Measurements from ENCODE around the gene COA8.

COA8 gene

GRCh38 chr14:103538291-103539055, 24.3 kb upstream of the COA8 start:
- no peak for DNase-seq

GRCh38 chr14:103539056-103539825, 23.5 kb upstream of the COA8 start:
- no peak for DNase-seq

GRCh38 chr14:103540821-103541708, 21.7 kb upstream of the COA8 start:
- DNase-seq, result no peak

- no peak for DNase-seq
Measured at GRCh38 chr14:103541709-103542604, 20.8 kb upstream of the COA8 start.

GRCh38 chr14:103542605-103543088, 20.1 kb upstream of the COA8 start:
- DNase-seq, result no peak

GRCh38 chr14:103543140-103543539, 19.6 kb upstream of the COA8 start:
- DNase-seq, result no peak

- no peak for DNase-seq
Measured at GRCh38 chr14:103543721-103544387, 18.9 kb upstream of the COA8 start.

- DNase-seq, result no peak
Measured at GRCh38 chr14:103544388-103545218, 18.2 kb upstream of the COA8 start.

- no peak for DNase-seq
Measured at GRCh38 chr14:103545219-103545914, 17.4 kb upstream of the COA8 start.

GRCh38 chr14:103545915-103546651, 16.7 kb upstream of the COA8 start:
- no peak for DNase-seq

GRCh38 chr14:103546652-103547454, 15.9 kb upstream of the COA8 start:
- DNase-seq, result peak; percentile 78

GRCh38 chr14:103547455-103547940, 15.3 kb upstream of the COA8 start:
- no peak for DNase-seq

- no peak for DNase-seq
Measured at GRCh38 chr14:103547941-103548462, 14.8 kb upstream of the COA8 start.

- DNase-seq, result no peak
Measured at GRCh38 chr14:103548463-103549351, 14.1 kb upstream of the COA8 start.

- no peak for DNase-seq
Measured at GRCh38 chr14:103549361-103550311, 13.1 kb upstream of the COA8 start.
